ENCODE data around the gene ME1. TPM values are rescaled to one million over a fixed set of nuclear protein-coding genes. Genes with fewer than 3 reads are reported as not detected.

The ME1 gene
- total and polyA plus RNA-seq, 9 of the 15 experiments (the other 6 are each of a cell fraction or from before 2014, with no cell fraction given): 3.2 to 10.4 (median 5.5) TPM

DNA sequence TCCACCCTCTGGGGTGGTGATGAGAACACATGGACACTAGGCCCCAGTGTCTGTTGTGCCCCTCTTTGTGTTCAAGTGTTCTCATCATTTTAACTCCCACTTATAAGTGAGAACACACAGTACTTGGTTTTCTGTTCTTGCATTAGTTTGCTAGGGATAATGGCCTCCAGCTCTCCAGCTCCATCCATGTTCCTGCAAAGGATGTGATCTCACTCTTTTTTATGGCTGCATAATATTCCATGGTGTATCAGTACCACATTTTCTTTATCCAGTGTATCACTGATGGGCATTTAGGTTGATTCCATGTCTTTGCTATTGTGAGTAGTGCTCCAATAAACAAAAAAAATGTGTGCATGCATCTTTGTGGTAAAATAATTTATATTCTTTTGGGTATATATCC, 170.3 kb downstream of the ME1 start:
- H3K27ac ChIP-seq (ENCODE audit: extremely low read depth, low read depth, low read length): no peak overlapping the region
- intact Hi-C loops (cut with micrococcal nuclease): no loop called here
- H4K20me1 ChIP-seq (replicated peaks; ENCODE audit: control insufficient read depth, insufficient read depth, low read length): no peaks in the 10 kb centered on the region
- H3K27me3 ChIP-seq (ENCODE audit: control insufficient read depth in 2 of 2, insufficient read depth in 2 of 2, low read length in 2 of 2): no peaks in the 10 kb centered on the region
- no peaks in the 10 kb centered on the region for H3K9me3 ChIP-seq (replicated peaks; ENCODE audit: control insufficient read depth, insufficient read depth, low read depth, low read length)
- in situ Hi-C loops (cut with MboI): no loop called here
- DNase-seq (ENCODE audit: extremely low read depth in 1 of 4, low spot score in 3 of 4): no peak
- ChIA-PET CTCF (ENCODE audit: low intra/inter-chr PET ratio) (no interaction called here), POLR2A (no interaction called here)
- H3K36me3 ChIP-seq (ENCODE audit: control insufficient read depth, insufficient read depth, low read length): no peaks in the 10 kb centered on the region
- H3K4me1 ChIP-seq (replicated peaks in 1 of 2; ENCODE audit: control insufficient read depth in 2 of 2, insufficient read depth in 2 of 2, low read length in 2 of 2): no peaks in the 10 kb centered on the region
- H3K9me1 ChIP-seq (ENCODE audit: control insufficient read depth, insufficient read depth, low read length): no peaks in the 10 kb centered on the region
- H2AFZ ChIP-seq (ENCODE audit: low read depth, low read length): no peak overlapping the region
- no peak overlapping the region for H3K9ac ChIP-seq (ENCODE audit: insufficient read depth in 1 of 2, low read depth in 2 of 2, low read length in 2 of 2)
- H3K4me3 ChIP-seq: no peak overlapping the region
- ATAC-seq: no peak
- H3K79me2 ChIP-seq (ENCODE audit: control insufficient read depth, insufficient read depth, low read length): no peaks in the 10 kb centered on the region
- H3K4me2 ChIP-seq (ENCODE audit: insufficient read depth, low read length): no peak overlapping the region
- no TSS peak for BruUV-seq (replicated peaks)
- no peak for FAIRE-seq
- TF ChIP-seq RBM25 (IDR thresholded peaks at IDR 0.05; ENCODE audit: low read depth, low read length, severe bottlenecking) (peak; percentile 10), PRMT5 (CRISPR knock-in tag; IDR thresholded peaks at IDR 0.05) (no peak), ZNF146 (CRISPR knock-in tag; IDR thresholded peaks at IDR 0.05; ENCODE audit: unreplicated experiment) (peak; percentile 77)

DNA sequence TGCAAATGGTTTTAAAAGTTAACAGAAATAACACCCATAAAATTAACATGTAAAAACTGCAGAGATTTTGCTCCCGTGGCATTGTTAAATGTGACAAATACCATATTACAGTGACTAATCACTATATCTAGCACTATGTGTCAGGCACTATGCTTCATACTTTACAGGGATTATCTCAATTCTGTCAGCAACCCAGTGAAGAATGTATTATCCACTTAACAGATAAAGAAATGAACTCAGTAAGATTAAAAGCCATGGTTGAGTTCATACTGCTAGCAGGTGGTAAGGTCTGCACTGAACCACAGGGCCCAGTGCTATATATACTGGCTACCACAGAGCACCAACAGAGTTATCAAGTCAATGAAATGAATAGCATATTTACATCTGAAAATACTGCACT, 172.3 kb downstream of the ME1 start:
- H3K9me1 ChIP-seq (ENCODE audit: control insufficient read depth, insufficient read depth, low read length): no peaks in the 10 kb centered on the region
- DNase-seq (ENCODE audit: extremely low read depth in 1 of 4, low spot score in 3 of 4) (no peak), ATAC-seq (no peak), FAIRE-seq (no peak)
- no peak overlapping the region for H3K27ac ChIP-seq (ENCODE audit: extremely low read depth, low read depth, low read length)
- 24% methylated on average over 1 of the region's 1 CpG for WGBS (ENCODE audit: insufficient coverage, low coverage, missing lambda C conversion rate)
- CTCF ChIA-PET (ENCODE audit: low intra/inter-chr PET ratio): no interaction called here
- in situ Hi-C loops (cut with MboI) (no loop called here), intact Hi-C loops (cut with micrococcal nuclease) (no loop called here)
- BruUV-seq (replicated peaks): no TSS peak
- H4K20me1 ChIP-seq (replicated peaks; ENCODE audit: control insufficient read depth, insufficient read depth, low read length): no peaks in the 10 kb centered on the region
- POLR2A ChIA-PET: no interaction called here
- no peak overlapping the region for H2AFZ ChIP-seq (ENCODE audit: low read depth, low read length)
- no peaks in the 10 kb centered on the region for H3K4me1 ChIP-seq (replicated peaks in 1 of 2; ENCODE audit: control insufficient read depth in 2 of 2, insufficient read depth in 2 of 2, low read length in 2 of 2)
- no peaks in the 10 kb centered on the region for H3K36me3 ChIP-seq (ENCODE audit: control insufficient read depth, insufficient read depth, low read length)
- no peak overlapping the region for H3K9ac ChIP-seq (ENCODE audit: insufficient read depth in 1 of 2, low read depth in 2 of 2, low read length in 2 of 2)
- no peaks in the 10 kb centered on the region for H3K79me2 ChIP-seq (ENCODE audit: control insufficient read depth, insufficient read depth, low read length)
- H3K4me3 ChIP-seq: no peak overlapping the region
- H3K4me2 ChIP-seq (ENCODE audit: insufficient read depth, low read length): no peak overlapping the region
- peak; percentile 18 for TF ChIP-seq MEIS2 (IDR thresholded peaks at IDR 0.05; ENCODE audit: partially characterized antibody)
- TF ChIP-seq NR2F6 (CRISPR knock-in tag; IDR thresholded peaks at IDR 0.05): no peak
- no peaks in the 10 kb centered on the region for H3K27me3 ChIP-seq (ENCODE audit: control insufficient read depth in 2 of 2, insufficient read depth in 2 of 2, low read length in 2 of 2)
- no peaks in the 10 kb centered on the region for H3K9me3 ChIP-seq (replicated peaks; ENCODE audit: control insufficient read depth, insufficient read depth, low read depth, low read length)

Data from K562 (cell line).